ENCODE measurements around the gene CAST. TPM values are rescaled to one million over a fixed set of nuclear protein-coding genes. Genes with fewer than 3 reads are reported as not detected.

The CAST gene
- total RNA-seq, 1 donor from 2014 or later: 182 TPM

- Histone ChIP-seq H3K27me3 (ENCODE audit: control insufficient read depth, insufficient read depth, low read length) (no peaks in the 10 kb centered on the region), H3K4me3 (ENCODE audit: low read depth, low read length) (no peak overlapping the region), H3K36me3 (ENCODE audit: control insufficient read depth, insufficient read depth, low read length) (no peaks in the 10 kb centered on the region)
- no peak for TF ChIP-seq CTCF (IDR thresholded peaks at IDR 0.05; ENCODE audit: insufficient read depth, low read length, severe bottlenecking)
- DNase-seq (ENCODE audit: low read depth) (no peak), FAIRE-seq (no peak)
Observed at GRCh38 chr5:96652769-96653454, 9.3 kb upstream of the CAST start.

- Histone ChIP-seq H3K4me3 (ENCODE audit: low read depth, low read length) (no peak overlapping the region), H3K27me3 (ENCODE audit: control insufficient read depth, insufficient read depth, low read length) (no peaks in the 10 kb centered on the region), H3K36me3 (ENCODE audit: control insufficient read depth, insufficient read depth, low read length) (no peaks in the 10 kb centered on the region)
- no peak for DNase-seq (ENCODE audit: low read depth)
- FAIRE-seq: no peak
- TF ChIP-seq CTCF (IDR thresholded peaks at IDR 0.05; ENCODE audit: insufficient read depth, low read length, severe bottlenecking): no peak
Observed at GRCh38 chr5:96654209-96654608, 8.0 kb upstream of the CAST start.

GRCh38 chr5:96655085-96655484, 7.1 kb upstream of the CAST start:
- FAIRE-seq: no peak
- TF ChIP-seq CTCF (IDR thresholded peaks at IDR 0.05; ENCODE audit: insufficient read depth, low read length, severe bottlenecking): no peak

GRCh38 chr5:96655506-96655905, 6.7 kb upstream of the CAST start:
- Histone ChIP-seq H3K36me3 (ENCODE audit: control insufficient read depth, insufficient read depth, low read length) (no peaks in the 10 kb centered on the region), H3K27me3 (ENCODE audit: control insufficient read depth, insufficient read depth, low read length) (no peaks in the 10 kb centered on the region), H3K4me3 (ENCODE audit: low read depth, low read length) (no peak overlapping the region)
- no peak for TF ChIP-seq CTCF (IDR thresholded peaks at IDR 0.05; ENCODE audit: insufficient read depth, low read length, severe bottlenecking)
- FAIRE-seq (no peak), DNase-seq (ENCODE audit: low read depth) (peak; percentile 69)

More at GRCh38 chr5:96655085-96655484, 7.1 kb upstream of the CAST start:
- no peaks in the 10 kb centered on the region for H3K27me3 ChIP-seq (ENCODE audit: control insufficient read depth, insufficient read depth, low read length)
- no peaks in the 10 kb centered on the region for H3K36me3 ChIP-seq (ENCODE audit: control insufficient read depth, insufficient read depth, low read length)
- no peak overlapping the region for H3K4me3 ChIP-seq (ENCODE audit: low read depth, low read length)
- DNase-seq (ENCODE audit: low read depth): no peak

- Histone ChIP-seq H3K36me3 (ENCODE audit: control insufficient read depth, insufficient read depth, low read length) (no peaks in the 10 kb centered on the region), H3K27me3 (ENCODE audit: control insufficient read depth, insufficient read depth, low read length) (no peaks in the 10 kb centered on the region), H3K4me3 (ENCODE audit: low read depth, low read length) (no peak overlapping the region)
- DNase-seq (ENCODE audit: low read depth): peak; percentile 97
- no peak for FAIRE-seq
- TF ChIP-seq CTCF (IDR thresholded peaks at IDR 0.05; ENCODE audit: insufficient read depth, low read length, severe bottlenecking): no peak
Observed at GRCh38 chr5:96657068-96657467, 5.1 kb upstream of the CAST start.

GRCh38 chr5:96658272-96658671, 3.9 kb upstream of the CAST start:
- no peak for DNase-seq (ENCODE audit: low read depth)
- FAIRE-seq: no peak

More at GRCh38 chr5:96658272-96658671, 3.9 kb upstream of the CAST start:
- Histone ChIP-seq H3K36me3 (ENCODE audit: control insufficient read depth, insufficient read depth, low read length) (no peaks in the 10 kb centered on the region), H3K27me3 (ENCODE audit: control insufficient read depth, insufficient read depth, low read length) (no peaks in the 10 kb centered on the region), H3K4me3 (ENCODE audit: low read depth, low read length) (no peak overlapping the region)
- no peak for TF ChIP-seq CTCF (IDR thresholded peaks at IDR 0.05; ENCODE audit: insufficient read depth, low read length, severe bottlenecking)

Measured in bronchial epithelial cell (primary cell).